ENCODE measurements around the gene XPNPEP1. TPM values are rescaled to one million over a fixed set of nuclear protein-coding genes. Genes with fewer than 3 reads are reported as not detected.

Gene XPNPEP1
- total RNA-seq, 3 donors from 2014 or later (not counting 1 experiment from before 2014, with no cell fraction given), result 102 to 118 (median 106) TPM

DNA sequence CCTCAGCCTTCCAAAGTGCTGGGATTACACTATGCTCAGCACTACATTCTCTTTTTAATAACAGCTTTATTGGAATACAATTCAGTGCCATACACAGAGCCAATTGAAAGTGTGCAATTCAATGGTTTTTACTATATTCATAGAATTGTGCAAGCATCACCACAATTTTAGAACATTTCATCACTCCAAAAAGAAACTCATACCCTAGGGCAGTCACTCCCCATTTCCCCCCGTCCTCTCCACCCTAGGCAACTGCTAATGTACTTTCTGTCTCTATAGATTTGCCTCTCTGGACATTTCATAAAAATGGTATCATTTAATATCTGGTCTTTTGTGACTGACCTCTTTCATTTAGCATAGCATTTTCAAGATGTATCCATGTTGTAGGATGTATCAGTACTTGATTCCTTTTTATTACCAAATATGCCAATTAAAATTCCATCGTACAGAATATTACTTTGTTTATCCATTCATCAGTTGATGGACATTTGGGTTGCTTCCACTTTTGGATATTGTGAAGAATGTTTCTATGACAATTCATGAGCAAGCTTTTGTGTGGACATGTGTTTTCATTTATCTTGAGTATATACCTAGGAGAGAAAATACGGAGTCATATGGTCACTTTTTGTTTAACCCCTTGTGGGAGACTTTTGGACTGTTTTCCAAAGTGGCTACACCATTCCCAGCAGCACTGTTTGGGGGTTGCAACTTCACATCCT is 6.3 kb upstream of the XPNPEP1 start:
- Mint-ChIP-seq H3K4me3 (no peak overlapping the region), H3K36me3 (no peaks in the 10 kb centered on the region), H3K27me3 (ENCODE audit: low read depth in 2 of 2) (no peaks in the 10 kb centered on the region), H3K4me1 (peaks cover 12 to 19% of the 10 kb centered on the region in 2 donors), H3K9me3 (no peaks in the 10 kb centered on the region), H3K27ac (no peak overlapping the region)
- ATAC-seq, result no peak
- Histone ChIP-seq H3K4me1 (ENCODE audit: control insufficient read depth, insufficient read depth, low read length) (peaks cover 17% of the 10 kb centered on the region), H3K27me3 (ENCODE audit: control insufficient read depth, insufficient read depth, low read length) (no peaks in the 10 kb centered on the region), H3K9me3 (ENCODE audit: control insufficient read depth, insufficient read depth, low read length) (no peaks in the 10 kb centered on the region), H3K4me3 (ENCODE audit: low read length) (no peak overlapping the region), H3K27ac (ENCODE audit: low read length) (no peak overlapping the region), H3K36me3 (ENCODE audit: control insufficient read depth, insufficient read depth, low read length) (no peaks in the 10 kb centered on the region)
- TF ChIP-seq, protein P1, sequence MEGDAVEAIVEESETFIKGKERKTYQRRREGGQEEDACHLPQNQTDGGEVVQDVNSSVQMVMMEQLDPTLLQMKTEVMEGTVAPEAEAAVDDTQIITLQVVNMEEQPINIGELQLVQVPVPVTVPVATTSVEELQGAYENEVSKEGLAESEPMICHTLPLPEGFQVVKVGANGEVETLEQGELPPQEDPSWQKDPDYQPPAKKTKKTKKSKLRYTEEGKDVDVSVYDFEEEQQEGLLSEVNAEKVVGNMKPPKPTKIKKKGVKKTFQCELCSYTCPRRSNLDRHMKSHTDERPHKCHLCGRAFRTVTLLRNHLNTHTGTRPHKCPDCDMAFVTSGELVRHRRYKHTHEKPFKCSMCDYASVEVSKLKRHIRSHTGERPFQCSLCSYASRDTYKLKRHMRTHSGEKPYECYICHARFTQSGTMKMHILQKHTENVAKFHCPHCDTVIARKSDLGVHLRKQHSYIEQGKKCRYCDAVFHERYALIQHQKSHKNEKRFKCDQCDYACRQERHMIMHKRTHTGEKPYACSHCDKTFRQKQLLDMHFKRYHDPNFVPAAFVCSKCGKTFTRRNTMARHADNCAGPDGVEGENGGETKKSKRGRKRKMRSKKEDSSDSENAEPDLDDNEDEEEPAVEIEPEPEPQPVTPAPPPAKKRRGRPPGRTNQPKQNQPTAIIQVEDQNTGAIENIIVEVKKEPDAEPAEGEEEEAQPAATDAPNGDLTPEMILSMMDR (IDR thresholded peaks at IDR 0.05), result no peak
- intact Hi-C loops (cut with micrococcal nuclease), result no loop called here
- WGBS (ENCODE audit: insufficient coverage), result 84% methylated on average over 2 of the region's 3 CpGs
- no peak for DNase-seq

DNA sequence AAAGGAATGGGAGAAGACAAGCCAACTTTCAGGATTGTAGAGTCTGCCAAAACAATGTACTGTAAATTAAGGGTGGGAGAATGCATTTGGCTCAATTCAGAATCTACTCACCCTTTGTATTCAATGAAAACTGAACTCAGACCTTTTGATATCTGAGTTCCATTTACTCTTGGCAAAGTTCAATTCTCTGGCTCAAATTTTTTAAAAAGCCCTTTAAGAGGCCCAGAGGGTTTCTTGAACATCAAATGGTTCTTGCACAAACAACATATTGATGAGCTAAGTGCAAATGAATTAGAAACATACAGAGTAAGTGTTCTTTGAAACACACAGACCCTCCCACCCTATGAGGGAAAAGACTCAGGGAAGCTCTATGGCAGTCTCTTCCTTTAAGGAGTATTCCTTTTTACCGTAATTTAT is 5.2 kb upstream of the XPNPEP1 start:
- H3K9me3 Mint-ChIP-seq, result no peaks in the 10 kb centered on the region

DNA sequence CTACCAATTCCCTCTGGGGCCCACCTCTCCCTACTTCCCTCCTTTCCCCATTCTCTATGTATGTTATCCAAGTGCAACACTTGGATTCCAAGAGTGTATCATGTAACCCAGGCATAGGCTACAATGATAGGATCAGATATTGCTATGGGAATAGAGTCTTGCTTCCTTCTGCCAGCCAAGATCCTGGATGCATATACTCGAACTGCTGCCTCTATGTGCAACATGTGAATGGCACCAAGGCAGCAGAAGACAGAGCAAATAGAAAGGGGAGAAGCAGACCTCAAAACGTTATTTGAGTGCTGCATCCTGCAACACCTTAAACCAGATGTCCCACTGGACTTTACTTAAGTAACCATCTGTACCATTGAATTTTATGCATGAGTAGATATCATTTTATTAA is 3.5 kb upstream of the XPNPEP1 start:
- H3K4me1 ChIP-seq (ENCODE audit: control insufficient read depth, insufficient read depth, low read length), result peaks cover 20% of the 10 kb centered on the region
- Mint-ChIP-seq H3K4me3 (no peak overlapping the region), H3K27ac (no peak overlapping the region), H3K9me3 (no peaks in the 10 kb centered on the region), H3K4me1 (peaks cover 20 to 22% of the 10 kb centered on the region in 2 donors), H3K27me3 (ENCODE audit: low read depth in 2 of 2) (no peaks in the 10 kb centered on the region), H3K36me3 (no peaks in the 10 kb centered on the region)
- DNase-seq (no peak), ATAC-seq (no peak)
- H3K27me3 ChIP-seq (ENCODE audit: control insufficient read depth, insufficient read depth, low read length), result no peaks in the 10 kb centered on the region
- intact Hi-C loops (cut with micrococcal nuclease), result no loop called here
- 74% methylated on average over 2 of the region's 2 CpGs for WGBS (ENCODE audit: insufficient coverage)
- no peak overlapping the region for H3K4me3 ChIP-seq (ENCODE audit: low read length)
- H3K27ac ChIP-seq (ENCODE audit: low read length), result no peak overlapping the region
- H3K36me3 ChIP-seq (ENCODE audit: control insufficient read depth, insufficient read depth, low read length), result no peaks in the 10 kb centered on the region
- no peaks in the 10 kb centered on the region for H3K9me3 ChIP-seq (ENCODE audit: control insufficient read depth, insufficient read depth, low read length)
- TF ChIP-seq, protein P1 (IDR thresholded peaks at IDR 0.05), result no peak

More for the DNA sequence above, 5.2 kb upstream of the XPNPEP1 start:
- H3K4me1 Mint-ChIP-seq, result peaks cover 11 to 17% of the 10 kb centered on the region in 2 donors
- H3K36me3 Mint-ChIP-seq, result no peaks in the 10 kb centered on the region
- DNase-seq, result no peak
- no peaks in the 10 kb centered on the region for H3K27me3 Mint-ChIP-seq (ENCODE audit: low read depth in 2 of 2)
- intact Hi-C loops (cut with micrococcal nuclease), result no loop called here
- H3K4me3 ChIP-seq (ENCODE audit: low read length), result no peak overlapping the region
- no peak overlapping the region for H3K4me3 Mint-ChIP-seq
- ATAC-seq, result no peak
- H3K27ac ChIP-seq (ENCODE audit: low read length), result no peak overlapping the region
- no peaks in the 10 kb centered on the region for H3K36me3 ChIP-seq (ENCODE audit: control insufficient read depth, insufficient read depth, low read length)
- TF ChIP-seq, protein P1 (IDR thresholded peaks at IDR 0.05), result no peak
- no peaks in the 10 kb centered on the region for H3K9me3 ChIP-seq (ENCODE audit: control insufficient read depth, insufficient read depth, low read length)
- H3K4me1 ChIP-seq (ENCODE audit: control insufficient read depth, insufficient read depth, low read length), result peaks cover 15% of the 10 kb centered on the region
- no peaks in the 10 kb centered on the region for H3K27me3 ChIP-seq (ENCODE audit: control insufficient read depth, insufficient read depth, low read length)
- no peak overlapping the region for H3K27ac Mint-ChIP-seq
- WGBS (ENCODE audit: insufficient coverage), result no CpG with 5 or more reads among the region's 1 CpG

Measured in natural killer cell (primary cell).